ENCODE data around the gene U2AF1L4.

DNA sequence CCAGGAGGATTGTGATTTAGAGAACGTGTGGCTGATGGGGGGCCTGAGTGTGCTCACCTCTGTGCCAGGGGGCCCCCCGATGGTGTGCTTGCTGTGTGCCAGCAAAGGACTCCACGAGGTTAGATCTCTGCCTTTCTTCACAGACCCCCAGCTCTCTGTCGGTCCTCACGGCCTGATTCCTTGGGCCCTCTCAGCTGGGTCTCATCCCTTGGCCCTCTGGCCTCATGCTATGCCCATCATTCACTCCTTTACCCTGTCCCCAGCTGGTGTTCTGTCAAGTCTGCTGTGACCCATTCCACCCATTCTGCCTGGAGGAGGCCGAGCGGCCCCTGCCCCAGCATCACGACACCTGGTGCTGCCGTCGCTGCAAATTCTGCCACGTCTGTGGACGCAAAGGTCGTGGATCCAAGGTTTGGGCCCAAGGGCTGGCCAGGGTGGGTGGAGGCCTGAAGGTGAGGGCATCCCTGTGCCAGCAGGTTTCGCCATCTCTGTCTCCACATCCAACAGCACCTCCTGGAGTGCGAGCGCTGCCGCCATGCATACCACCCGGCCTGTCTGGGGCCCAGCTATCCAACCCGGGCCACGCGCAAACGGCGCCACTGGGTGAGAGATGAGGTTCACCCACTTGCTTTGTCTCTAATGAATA lies 19.9 kb downstream of the U2AF1L4 start:
- TF ChIP-seq, protein P1, sequence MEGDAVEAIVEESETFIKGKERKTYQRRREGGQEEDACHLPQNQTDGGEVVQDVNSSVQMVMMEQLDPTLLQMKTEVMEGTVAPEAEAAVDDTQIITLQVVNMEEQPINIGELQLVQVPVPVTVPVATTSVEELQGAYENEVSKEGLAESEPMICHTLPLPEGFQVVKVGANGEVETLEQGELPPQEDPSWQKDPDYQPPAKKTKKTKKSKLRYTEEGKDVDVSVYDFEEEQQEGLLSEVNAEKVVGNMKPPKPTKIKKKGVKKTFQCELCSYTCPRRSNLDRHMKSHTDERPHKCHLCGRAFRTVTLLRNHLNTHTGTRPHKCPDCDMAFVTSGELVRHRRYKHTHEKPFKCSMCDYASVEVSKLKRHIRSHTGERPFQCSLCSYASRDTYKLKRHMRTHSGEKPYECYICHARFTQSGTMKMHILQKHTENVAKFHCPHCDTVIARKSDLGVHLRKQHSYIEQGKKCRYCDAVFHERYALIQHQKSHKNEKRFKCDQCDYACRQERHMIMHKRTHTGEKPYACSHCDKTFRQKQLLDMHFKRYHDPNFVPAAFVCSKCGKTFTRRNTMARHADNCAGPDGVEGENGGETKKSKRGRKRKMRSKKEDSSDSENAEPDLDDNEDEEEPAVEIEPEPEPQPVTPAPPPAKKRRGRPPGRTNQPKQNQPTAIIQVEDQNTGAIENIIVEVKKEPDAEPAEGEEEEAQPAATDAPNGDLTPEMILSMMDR (conservative IDR thresholded peaks at IDR 0.05; ENCODE audit: low read length), result no peak
- no peak for TF ChIP-seq EZH2phosphoT487 (IDR thresholded peaks at IDR 0.05; ENCODE audit: borderline replicate concordance)

Data from Loucy (cell line).